HG02943 (cell line): ENCODE data around the gene IFI35.
"Not testable (repeated sequence)": the region's sequence is repeated elsewhere in the genome, so short reads cannot be mapped to it uniquely, and the experiment has no call there.

Experiments used
- ATAC-seq: cut with Tn5 transposase; IDR thresholded peaks from one replicate; pipeline ENCODE4 v1.9.1; 2021; ENCODE audit warnings: mild to moderate bottlenecking, low read depth, moderate library complexity; ENCODE audit not compliant: unreplicated experiment

IFI35 gene

DNA sequence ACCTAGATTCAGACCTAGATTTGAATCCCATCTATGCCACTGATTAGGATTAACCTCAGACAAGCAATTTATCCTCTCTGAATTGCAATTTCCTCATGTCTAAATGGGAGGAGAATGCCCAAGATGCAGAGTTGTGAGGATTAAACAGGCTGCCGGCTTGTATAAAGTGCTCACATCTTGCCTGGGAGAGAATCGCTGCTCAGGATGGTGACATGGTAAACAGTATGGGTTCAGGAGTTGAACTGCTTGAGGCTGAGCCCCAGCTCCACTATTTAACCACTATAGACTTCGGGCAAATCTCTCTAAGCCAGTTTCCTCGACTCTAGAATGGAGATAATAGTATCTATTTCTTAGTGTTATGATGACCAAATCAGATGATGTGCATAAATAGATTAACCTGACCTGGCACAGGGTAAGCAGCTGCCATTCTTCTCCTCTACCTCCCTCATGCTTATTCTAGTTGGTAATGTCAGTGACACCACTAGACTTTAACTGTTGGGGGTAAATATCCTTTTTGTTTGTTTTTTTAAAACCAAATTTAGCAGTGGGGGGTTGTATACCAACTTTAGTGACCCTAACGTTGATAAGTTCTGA, 9.1 kb upstream of the IFI35 start:
- ATAC-seq, result no peak

DNA sequence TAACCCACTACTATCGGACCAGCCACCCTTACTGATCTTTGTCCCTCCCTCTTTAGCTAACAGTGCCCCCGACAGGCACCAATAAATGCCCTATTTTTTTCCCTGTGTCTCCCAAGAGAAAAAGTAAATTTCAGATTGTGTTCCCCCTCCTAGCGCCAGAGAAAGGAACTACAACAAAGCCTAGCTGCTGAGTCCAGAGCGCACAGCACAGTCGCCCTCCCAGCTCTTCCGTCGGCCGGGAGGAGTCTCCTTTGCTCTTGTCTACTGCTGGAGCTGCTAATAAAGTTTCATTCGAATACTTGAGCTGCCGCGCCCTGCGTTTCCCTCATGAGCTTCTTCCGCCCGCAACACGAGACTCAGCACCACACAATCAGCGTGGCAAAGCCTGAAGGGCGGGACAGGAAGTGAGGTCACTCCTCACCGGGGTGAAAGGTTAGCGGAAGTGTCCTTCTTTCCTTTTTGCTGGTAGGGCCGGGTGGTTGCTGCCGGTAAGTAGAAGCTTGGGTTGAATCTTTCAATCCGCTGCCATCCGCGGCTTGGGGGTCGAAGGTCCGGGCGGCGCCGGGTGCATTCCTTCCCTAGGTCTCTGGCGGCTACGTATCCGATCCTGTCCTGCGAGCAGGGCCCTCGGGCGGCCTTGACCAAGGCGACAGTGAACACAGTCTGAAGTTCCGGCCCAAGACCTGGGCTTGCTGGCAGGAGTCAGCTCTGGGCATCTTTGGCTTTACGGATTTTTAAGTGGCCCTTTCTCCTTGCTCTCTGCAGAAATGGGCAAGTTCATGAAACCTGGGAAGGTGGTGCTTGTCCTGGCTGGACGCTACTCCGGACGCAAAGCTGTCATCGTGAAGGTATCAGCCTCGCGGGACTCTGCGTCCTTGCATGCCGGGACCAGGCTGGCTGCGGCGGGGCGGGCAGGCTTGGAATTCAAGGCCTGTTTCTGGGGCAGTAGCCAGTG, 8.3 kb upstream of the IFI35 start, which contains the start of gene RPL27:
Gene RPL27 (plus strand): TSS at position 436 of the 955 bp plus-strand sequence. CDS start 332 bp downstream, at position 768.
- peak; percentile 87 for ATAC-seq

- ATAC-seq, result no peak
Observed at GRCh38 chr17:42999003-42999525, 7.5 kb upstream of the IFI35 start.

- not testable (repeated sequence) for ATAC-seq
Observed at GRCh38 chr17:43000894-43001293, 5.7 kb upstream of the IFI35 start.

DNA sequence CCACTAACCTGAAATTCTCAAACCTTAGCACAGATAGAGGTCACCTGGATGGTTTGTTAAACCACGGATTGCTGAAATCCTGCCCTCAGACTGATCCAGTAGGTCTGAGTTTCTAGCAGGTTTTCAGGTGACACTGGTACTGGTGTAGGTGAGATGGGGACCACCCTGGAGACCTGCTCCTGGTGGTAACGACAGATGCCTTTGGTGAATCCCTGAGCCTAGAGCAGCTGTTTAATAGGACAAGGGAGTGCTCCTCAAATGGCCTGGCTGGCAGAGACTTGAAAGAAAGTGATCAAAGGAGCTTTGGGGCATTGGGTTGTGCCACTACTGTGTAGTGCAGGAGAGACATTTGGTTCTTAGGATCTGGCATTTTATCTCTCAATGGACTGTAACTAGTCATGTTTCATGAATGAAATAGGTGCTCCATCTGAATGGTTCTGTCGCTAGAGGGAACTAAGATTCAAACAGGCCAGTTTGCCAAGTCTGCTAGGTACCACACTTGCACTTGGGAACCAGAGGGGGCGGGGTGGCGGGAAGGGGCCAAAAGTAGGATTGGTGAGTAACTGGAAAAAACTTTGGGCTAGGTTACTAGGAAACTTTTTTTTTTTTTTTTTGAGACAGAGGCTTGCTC, 2.9 kb upstream of the IFI35 start:
- ATAC-seq, result no peak

DNA sequence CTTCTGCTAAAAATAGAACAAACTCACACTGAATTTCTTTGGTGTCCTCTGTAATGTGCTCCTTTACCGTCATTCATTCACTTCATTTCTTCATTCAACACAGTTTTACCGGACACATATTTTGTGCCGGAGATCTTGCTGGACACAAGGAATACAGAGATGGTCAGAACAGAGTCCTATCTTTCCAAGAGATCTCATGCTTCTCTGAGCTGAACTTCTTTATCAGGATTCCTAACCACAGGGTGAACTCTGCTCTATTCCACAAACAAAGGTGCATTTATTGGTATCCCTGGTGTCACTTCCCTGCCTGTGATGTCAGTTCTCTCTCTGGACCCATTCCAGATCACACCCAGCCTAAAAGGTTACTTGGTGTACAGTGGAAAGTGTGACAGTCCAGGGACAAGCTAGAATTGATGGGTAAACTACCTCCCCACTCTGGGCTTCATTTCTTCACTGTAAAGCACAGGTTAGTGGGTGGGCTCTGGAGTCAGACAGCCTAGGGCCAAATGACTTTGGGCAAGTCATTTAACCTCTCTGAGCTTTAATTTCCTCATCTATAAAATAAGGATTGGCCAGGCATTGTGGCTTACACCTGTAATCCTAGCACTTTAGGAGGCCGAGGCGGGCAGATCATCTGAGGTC, 4.2 kb downstream of the IFI35 start:
- no peak for ATAC-seq

- no peak for ATAC-seq
Observed at GRCh38 chr17:43011728-43012472, 5.3 kb downstream of the IFI35 start.

DNA sequence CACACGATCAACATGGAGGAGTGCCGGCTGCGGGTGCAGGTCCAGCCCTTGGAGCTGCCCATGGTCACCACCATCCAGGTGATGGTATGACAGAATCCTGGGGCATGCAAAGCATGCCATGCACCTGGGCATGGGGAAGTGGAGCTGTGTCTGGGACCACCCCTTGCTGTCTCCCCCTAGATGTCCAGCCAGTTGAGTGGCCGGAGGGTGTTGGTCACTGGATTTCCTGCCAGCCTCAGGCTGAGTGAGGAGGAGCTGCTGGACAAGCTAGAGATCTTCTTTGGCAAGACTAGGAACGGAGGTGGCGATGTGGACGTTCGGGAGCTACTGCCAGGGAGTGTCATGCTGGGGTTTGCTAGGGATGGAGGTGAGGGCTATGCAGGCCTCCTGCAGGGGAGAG, 6.7 kb downstream of the IFI35 start:
- no peak for ATAC-seq

- no peak for ATAC-seq
Observed at GRCh38 chr17:43014020-43014648, 7.5 kb downstream of the IFI35 start.

DNA sequence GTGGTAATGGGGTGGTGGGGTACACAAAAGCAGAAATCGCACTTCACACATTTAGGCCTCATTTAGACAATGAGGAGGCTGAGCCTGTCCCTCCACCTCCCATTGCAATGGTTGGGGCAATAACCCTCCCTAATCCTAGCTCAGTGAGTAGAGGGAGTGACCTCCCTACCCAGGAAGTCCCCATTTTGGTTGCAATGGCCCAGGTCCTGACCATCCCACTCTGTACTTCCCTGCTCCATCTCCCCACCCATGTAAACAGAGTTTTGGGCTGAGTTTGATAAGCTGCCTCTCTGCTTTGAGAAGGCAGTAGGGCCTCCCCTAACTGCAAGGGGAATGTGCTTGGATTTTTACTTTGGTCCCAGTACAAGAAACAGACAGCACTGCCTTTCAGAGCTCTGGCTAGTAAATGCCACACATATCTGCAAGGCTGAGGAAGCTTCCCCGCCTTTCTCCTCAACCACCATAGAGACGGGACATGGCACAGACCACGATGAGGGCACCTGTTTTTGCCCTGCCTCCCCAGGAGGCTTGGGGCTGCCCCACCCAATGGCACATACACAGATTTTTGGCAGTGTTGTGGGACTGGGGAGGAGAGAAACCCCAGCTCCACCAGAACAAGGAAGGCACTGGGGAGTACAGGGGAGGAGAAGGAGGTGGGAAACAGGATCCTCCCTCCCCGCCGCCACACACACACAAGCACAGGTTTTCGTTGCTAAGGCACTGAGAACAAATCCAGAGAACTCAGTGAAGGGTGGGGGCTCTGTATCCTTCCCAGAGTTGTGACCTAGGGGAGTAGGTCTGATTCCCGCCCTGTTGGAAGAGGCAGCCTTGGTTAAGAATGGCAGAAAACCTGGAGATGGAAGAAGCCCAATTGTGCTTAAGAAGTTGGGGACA, 8.3 kb downstream of the IFI35 start:
- ATAC-seq, result no peak

GRCh38 chr17:43015579-43015978, 9.0 kb downstream of the IFI35 start:
- ATAC-seq, result no peak

DNA sequence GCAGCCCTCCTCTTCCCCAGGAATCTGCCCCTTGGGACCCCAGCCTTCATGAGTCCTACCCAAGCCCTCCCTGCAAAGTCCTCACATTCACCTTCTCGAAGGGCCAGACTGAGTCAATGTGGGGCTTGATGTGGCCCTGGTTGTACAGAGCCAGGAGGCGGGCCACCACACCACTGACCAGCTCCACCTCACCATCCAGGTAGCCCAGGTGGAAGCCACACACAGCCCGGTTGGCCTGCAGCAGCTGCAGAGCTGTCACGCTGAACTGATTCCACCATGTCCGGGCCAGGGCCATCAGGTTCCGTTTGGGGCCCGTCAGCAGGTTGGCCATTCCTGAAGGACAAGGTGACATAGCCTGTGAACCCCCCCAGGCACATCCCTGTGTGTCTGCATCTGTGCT, 9.6 kb downstream of the IFI35 start:
- ATAC-seq, result no peak

DNA sequence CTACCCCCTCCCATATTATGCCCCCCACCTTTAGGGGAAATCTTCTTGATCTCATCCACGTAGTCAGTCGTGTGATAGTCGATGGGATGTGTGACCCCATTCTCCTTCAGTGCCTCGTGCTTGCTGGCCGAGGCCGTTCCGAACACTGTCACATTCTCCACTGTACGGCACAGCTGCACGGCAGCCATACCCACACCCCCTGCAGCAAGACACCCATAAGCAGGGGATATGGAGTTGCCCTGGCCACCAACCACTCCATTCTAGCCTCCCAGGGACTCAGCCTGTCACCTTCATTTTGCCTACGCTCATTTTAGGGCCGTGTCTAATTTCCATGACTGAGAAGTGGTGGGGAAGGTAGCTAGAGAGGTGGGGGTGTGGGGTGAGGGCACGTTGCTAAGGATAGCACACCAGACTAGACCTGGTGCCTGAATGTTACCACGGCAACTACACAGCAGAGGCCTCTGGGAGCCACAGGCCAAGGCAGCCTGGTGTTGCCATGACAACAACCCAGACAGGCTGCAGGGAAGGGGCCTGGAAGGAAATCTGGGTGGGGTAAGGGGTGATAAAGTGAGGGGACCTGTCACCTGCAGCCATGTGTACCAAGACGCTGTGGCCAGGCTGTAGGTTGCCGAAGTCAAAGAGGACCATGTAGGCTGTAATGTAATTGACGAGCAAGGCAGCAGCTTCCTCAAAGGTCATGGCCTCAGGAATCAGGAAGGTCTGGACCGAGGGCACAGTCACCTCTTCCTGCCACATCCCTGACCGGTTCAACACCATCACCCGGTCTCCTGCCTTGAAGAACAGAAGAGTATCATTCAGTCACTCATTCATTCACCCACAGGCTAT, 11.6 kb downstream of the IFI35 start:
- no peak for ATAC-seq

- ATAC-seq, result no peak
Observed at GRCh38 chr17:43018932-43019331, 12.3 kb downstream of the IFI35 start.

DNA sequence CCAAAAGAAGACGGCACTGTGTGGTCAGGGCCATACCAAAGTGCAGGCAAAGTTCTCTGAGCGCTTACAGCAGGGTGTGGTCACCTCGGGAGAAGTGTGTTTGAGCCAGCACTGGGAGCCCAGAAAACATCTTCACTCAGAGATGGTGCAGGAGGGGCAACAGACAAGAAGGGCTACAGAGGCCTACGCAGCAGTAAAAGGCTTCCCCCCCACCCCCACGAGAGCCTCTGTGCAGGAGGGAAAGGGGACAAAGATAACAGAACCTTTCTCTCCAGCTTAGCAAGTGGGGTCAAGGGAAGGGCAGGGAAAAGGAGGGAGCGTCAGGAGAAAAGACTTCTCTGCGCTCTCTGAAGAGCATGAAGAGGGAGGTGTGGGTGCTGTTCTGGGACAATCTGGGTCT, 12.8 kb downstream of the IFI35 start:
- ATAC-seq, result no peak

- no peak for ATAC-seq
Observed at GRCh38 chr17:43020030-43020621, 13.5 kb downstream of the IFI35 start.
